Liver (tissue), 9 donors: ENCODE results near the gene KIFC3. TPM values are rescaled to one million over a fixed set of nuclear protein-coding genes. Genes with fewer than 3 reads are reported as not detected.
"Not testable (repeated sequence)": the region's sequence is repeated elsewhere in the genome, so short reads cannot be mapped to it uniquely, and the experiment has no call there.

Experiments used
- DNase-seq: peaks from one replicate; pipeline ENCODE4 v3.0.0-alpha.2; 2017; ENCODE audit warnings: low spot score
- H3K27ac ChIP-seq, 2 donors: one replicate each; pipeline ENCODE4 v1.7.0; 2013; ENCODE audit warnings: inconsistent platforms in 2 of 2, low read length in 2 of 2, control low read depth in 1 of 2, low read depth in 1 of 2, mild to moderate bottlenecking in 1 of 2
- H3K27me3 ChIP-seq, 4 donors: one replicate each; pipeline versions ENCODE4 v1.6.1 to v1.7.0; 2013; ENCODE audit warnings: low read length in 3 of 4, inconsistent platforms in 1 of 4, mild to moderate bottlenecking in 1 of 4, moderate library complexity in 1 of 4; ENCODE audit not compliant: control insufficient read depth in 4 of 4, insufficient read depth in 4 of 4
- H3K36me3 ChIP-seq, 4 donors: one replicate each; pipeline versions ENCODE4 v1.6.1 to v1.7.0; 2013; ENCODE audit warnings: low read length in 3 of 4, mild to moderate bottlenecking in 3 of 4, low read depth in 1 of 4, moderate library complexity in 1 of 4; ENCODE audit not compliant: control insufficient read depth in 4 of 4, insufficient read depth in 3 of 4
- H3K4me1 ChIP-seq, 4 donors: one replicate each; pipeline versions ENCODE4 v1.6.1 to v1.7.0; 2013; ENCODE audit warnings: low read length in 3 of 4, mild to moderate bottlenecking in 3 of 4, moderate library complexity in 1 of 4; ENCODE audit not compliant: control insufficient read depth in 4 of 4, insufficient read depth in 4 of 4
- H3K4me3 ChIP-seq, 3 donors: one replicate each; pipeline versions ENCODE4 v1.6.1 to v1.7.0; 2013; ENCODE audit warnings: low read length in 3 of 3, control low read depth in 1 of 3, low read depth in 1 of 3, mild to moderate bottlenecking in 1 of 3
- H3K9ac ChIP-seq, 2 donors: one replicate each; pipeline ENCODE4 v1.7.0; 2013; ENCODE audit warnings: low read length in 2 of 2, mild to moderate bottlenecking in 2 of 2, moderate library complexity in 2 of 2, control low read depth in 1 of 2, low read depth in 1 of 2
- H3K9me3 ChIP-seq, 4 donors: one replicate each; pipeline versions ENCODE4 v1.6.1 to v1.7.0; 2013; ENCODE audit warnings: low read length in 3 of 4; ENCODE audit not compliant: control insufficient read depth in 4 of 4
- EGR1 ChIP-seq, 2 donors: IDR thresholded peaks; 2 replicates each; pipeline ENCODE4 v1.6.1; 2016 to 2018; ENCODE audit warnings: antibody characterized with exemption in 2 of 2, low read depth in 2 of 2
- FOXA1 ChIP-seq: IDR thresholded peaks from 2 replicates; pipeline ENCODE4 v1.6.1; 2016; ENCODE audit warnings: antibody characterized with exemption
- FOXA2 ChIP-seq: IDR thresholded peaks from 2 replicates; pipeline ENCODE4 v1.6.1; 2016; ENCODE audit warnings: antibody characterized with exemption
- GABPA ChIP-seq, 2 donors: IDR thresholded peaks in 1 of 2; conservative IDR thresholded peaks in 1 of 2; 2 replicates each; pipeline ENCODE4 v1.6.1; 2016; ENCODE audit warnings: antibody characterized with exemption in 2 of 2, mild to moderate bottlenecking in 1 of 2, moderate library complexity in 1 of 2
- HNF4A ChIP-seq, 2 donors: conservative IDR thresholded peaks; 2 replicates each; pipeline ENCODE4 v1.6.1; 2016; ENCODE audit warnings: antibody characterized with exemption in 2 of 2, mild to moderate bottlenecking in 2 of 2
- JUND ChIP-seq, 2 donors: IDR thresholded peaks; 2 replicates each; pipeline ENCODE4 v1.6.1; 2016; ENCODE audit warnings: antibody characterized with exemption in 2 of 2
- MAX ChIP-seq: IDR thresholded peaks from 2 replicates; pipeline ENCODE4 v1.6.1; 2016; ENCODE audit warnings: antibody characterized with exemption
- NR2F2 ChIP-seq: IDR thresholded peaks from 2 replicates; pipeline ENCODE4 v1.6.1; 2016; ENCODE audit warnings: antibody characterized with exemption
- RXRA ChIP-seq, 2 donors: IDR thresholded peaks; 2 replicates each; pipeline ENCODE4 v1.6.1; 2017 to 2018; ENCODE audit warnings: antibody characterized with exemption in 2 of 2, mild to moderate bottlenecking in 1 of 2
- TAF1 ChIP-seq: conservative IDR thresholded peaks from 2 replicates; pipeline ENCODE4 v1.6.1; 2016; ENCODE audit warnings: antibody characterized with exemption, mild to moderate bottlenecking
- YY1 ChIP-seq: IDR thresholded peaks from 2 replicates; pipeline ENCODE4 v1.6.1; 2016; ENCODE audit warnings: antibody characterized with exemption, mild to moderate bottlenecking
- ZBTB33 ChIP-seq: IDR thresholded peaks from 2 replicates; pipeline ENCODE4 v1.6.1; 2016; ENCODE audit warnings: antibody characterized with exemption
- WGBS: extraction: QIAGEN DNeasy Blood & Tissue Kit; methylation state at CpG from one replicate; pipeline ENCODE4 v1.1.7; 2013; 5-methylcytosine and 5-hydroxymethylcytosine counted together
- polyA plus RNA-seq, 2 donors: library from polyadenylated mRNA; stranded (reverse) in 1 of 2; unstranded in 1 of 2; fragments of 200-250 nt in 1 of 2; fragments of >200 nt in 1 of 2; fragmentation: Nextera tagmentation in 1 of 2; extraction: Ambion mirVana in 1 of 2; gene quantifications; one replicate each; pipeline versions ENCODE4 v1.2.1 to v1.2.3, GENCODE V29; 2013 to 2015
- total RNA-seq, 2 donors: library from RNA; depleted of rRNA; stranded (reverse); fragments of >200 nt; gene quantifications; one replicate each; pipeline ENCODE4 v1.2.3, GENCODE V29; 2014
- TF ChIP-seq, protein P1 (sequence below): IDR thresholded peaks from 2 replicates; pipeline ENCODE4 v1.6.1; 2016; ENCODE audit warnings: antibody characterized with exemption, mild to moderate bottlenecking
- TF ChIP-seq, protein P2 (sequence below): IDR thresholded peaks from 2 replicates; pipeline ENCODE4 v1.6.1; 2016; ENCODE audit warnings: antibody characterized with exemption
- donor health status: healthy.
- donor health status: healthy.
- donor health status: healthy.
- donor health status: healthy.
- donor health status: healthy.

The KIFC3 gene
- total and polyA plus RNA-seq, 4 donors = 16.5 to 103 (median 27.4) TPM

DNA sequence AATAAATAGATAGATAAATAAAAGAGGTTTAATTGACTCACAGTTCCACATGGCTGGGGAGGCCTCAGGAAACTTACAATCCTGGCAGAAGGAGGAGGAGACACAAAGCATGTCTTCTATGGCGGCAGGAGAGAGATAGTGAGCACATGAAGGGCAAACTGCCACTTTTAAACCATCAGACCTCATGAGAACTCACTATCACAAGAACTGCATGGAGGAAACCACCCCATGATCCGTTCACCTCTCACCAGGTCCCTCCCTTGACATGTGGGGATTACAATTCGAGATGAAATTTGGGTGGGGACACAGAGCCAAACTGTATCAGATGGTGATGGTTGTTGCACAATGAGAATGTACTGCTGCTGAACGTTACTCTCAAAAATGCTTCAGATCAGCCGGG lies 22.5 kb downstream of the KIFC3 start:
- H3K27me3 ChIP-seq, H3K9ac ChIP-seq, H3K27ac ChIP-seq, H3K4me3 ChIP-seq, H3K9me3 ChIP-seq, DNase-seq: not testable (repeated sequence)
- Histone ChIP-seq H3K36me3 (peaks cover 0 to 22% (median 13%) of the 10 kb centered on the region in 4 donors), H3K4me1 (peaks cover 6 to 16% (median 14%) of the 10 kb centered on the region in 4 donors)
- 87% methylated on average over 5 of the region's 5 CpGs for WGBS

- H3K4me3 ChIP-seq = no peak overlapping the region
- no peak overlapping the region for H3K9ac ChIP-seq
- WGBS = 72% methylated on average over 5 of the region's 5 CpGs
- TF ChIP-seq MAX (no peak), RXRA (IDR thresholded peaks at IDR 0.05) (no peak), HNF4A (conservative IDR thresholded peaks at IDR 0.05) (no peak), TAF1 (no peak), GABPA (IDR thresholded peaks at IDR 0.05 in 1 of 2, conservative IDR thresholded peaks at IDR 0.05 in 1 of 2) (no peak), JUND (IDR thresholded peaks at IDR 0.05) (no peak), ZBTB33 (no peak), NR2F2 (no peak), FOXA2 (no peak), YY1 (no peak), EGR1 (IDR thresholded peaks at IDR 0.05; ENCODE audit: low read depth in 2 of 2) (no peak), FOXA1 (no peak)
- TF ChIP-seq, protein P1, sequence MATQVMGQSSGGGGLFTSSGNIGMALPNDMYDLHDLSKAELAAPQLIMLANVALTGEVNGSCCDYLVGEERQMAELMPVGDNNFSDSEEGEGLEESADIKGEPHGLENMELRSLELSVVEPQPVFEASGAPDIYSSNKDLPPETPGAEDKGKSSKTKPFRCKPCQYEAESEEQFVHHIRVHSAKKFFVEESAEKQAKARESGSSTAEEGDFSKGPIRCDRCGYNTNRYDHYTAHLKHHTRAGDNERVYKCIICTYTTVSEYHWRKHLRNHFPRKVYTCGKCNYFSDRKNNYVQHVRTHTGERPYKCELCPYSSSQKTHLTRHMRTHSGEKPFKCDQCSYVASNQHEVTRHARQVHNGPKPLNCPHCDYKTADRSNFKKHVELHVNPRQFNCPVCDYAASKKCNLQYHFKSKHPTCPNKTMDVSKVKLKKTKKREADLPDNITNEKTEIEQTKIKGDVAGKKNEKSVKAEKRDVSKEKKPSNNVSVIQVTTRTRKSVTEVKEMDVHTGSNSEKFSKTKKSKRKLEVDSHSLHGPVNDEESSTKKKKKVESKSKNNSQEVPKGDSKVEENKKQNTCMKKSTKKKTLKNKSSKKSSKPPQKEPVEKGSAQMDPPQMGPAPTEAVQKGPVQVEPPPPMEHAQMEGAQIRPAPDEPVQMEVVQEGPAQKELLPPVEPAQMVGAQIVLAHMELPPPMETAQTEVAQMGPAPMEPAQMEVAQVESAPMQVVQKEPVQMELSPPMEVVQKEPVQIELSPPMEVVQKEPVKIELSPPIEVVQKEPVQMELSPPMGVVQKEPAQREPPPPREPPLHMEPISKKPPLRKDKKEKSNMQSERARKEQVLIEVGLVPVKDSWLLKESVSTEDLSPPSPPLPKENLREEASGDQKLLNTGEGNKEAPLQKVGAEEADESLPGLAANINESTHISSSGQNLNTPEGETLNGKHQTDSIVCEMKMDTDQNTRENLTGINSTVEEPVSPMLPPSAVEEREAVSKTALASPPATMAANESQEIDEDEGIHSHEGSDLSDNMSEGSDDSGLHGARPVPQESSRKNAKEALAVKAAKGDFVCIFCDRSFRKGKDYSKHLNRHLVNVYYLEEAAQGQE = no peak
- TF ChIP-seq, protein P2, sequence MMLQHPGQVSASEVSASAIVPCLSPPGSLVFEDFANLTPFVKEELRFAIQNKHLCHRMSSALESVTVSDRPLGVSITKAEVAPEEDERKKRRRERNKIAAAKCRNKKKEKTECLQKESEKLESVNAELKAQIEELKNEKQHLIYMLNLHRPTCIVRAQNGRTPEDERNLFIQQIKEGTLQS = no peak
- peaks cover 0 to 19% (median 11%) of the 10 kb centered on the region in 4 donors for H3K36me3 ChIP-seq
- no peak for DNase-seq
- no peak overlapping the region for H3K27ac ChIP-seq
- no peaks in the 10 kb centered on the region for H3K27me3 ChIP-seq
- H3K9me3 ChIP-seq = no peaks in the 10 kb centered on the region
- peaks cover 6 to 16% (median 14%) of the 10 kb centered on the region in 4 donors for H3K4me1 ChIP-seq
These were observed 23.6 kb downstream of the KIFC3 start for GRCh38 chr16:57778658-57779057.
